ENCODE results near the gene TSPAN15. TPM values are rescaled to one million over a fixed set of nuclear protein-coding genes. Genes with fewer than 3 reads are reported as not detected.

Gene TSPAN15
- total RNA-seq, 3 donors from 2014 or later: 53.3 to 89.5 (median 65.0) TPM

DNA sequence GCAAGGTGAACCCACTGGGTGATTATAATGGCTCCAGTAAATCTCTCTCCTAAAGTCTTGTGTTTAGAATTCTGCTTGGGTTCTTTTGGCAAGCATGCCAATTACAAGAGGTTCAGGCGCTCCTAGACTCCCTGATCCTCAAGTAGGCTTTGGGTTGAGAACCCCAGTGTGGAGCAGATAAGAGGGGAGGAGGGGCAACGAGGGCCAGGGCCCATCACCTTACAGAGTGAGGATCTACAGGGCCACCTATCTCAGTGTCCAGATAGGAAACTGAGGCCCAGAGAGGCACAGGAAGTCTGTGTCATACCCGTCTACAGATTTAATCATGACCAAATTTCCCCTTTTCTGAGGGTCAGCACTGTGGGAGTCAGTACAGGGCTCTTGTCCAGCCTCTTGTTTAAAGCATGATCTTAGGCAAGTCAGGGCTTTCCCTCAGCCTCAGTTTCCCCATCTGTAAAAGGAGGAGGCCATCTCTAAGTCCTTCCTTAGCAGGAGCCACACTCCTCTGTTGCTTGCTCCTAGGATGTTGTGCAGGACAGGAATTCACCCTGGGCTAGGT is 39.0 kb upstream of the TSPAN15 start:
- no peak for TF ChIP-seq POLR2A (IDR thresholded peaks at IDR 0.05)
- TF ChIP-seq, protein P1, sequence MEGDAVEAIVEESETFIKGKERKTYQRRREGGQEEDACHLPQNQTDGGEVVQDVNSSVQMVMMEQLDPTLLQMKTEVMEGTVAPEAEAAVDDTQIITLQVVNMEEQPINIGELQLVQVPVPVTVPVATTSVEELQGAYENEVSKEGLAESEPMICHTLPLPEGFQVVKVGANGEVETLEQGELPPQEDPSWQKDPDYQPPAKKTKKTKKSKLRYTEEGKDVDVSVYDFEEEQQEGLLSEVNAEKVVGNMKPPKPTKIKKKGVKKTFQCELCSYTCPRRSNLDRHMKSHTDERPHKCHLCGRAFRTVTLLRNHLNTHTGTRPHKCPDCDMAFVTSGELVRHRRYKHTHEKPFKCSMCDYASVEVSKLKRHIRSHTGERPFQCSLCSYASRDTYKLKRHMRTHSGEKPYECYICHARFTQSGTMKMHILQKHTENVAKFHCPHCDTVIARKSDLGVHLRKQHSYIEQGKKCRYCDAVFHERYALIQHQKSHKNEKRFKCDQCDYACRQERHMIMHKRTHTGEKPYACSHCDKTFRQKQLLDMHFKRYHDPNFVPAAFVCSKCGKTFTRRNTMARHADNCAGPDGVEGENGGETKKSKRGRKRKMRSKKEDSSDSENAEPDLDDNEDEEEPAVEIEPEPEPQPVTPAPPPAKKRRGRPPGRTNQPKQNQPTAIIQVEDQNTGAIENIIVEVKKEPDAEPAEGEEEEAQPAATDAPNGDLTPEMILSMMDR (IDR thresholded peaks at IDR 0.05): no peak
- no peak for TF ChIP-seq POLR2AphosphoS5 (IDR thresholded peaks at IDR 0.05)
- H3K27ac ChIP-seq: no peak overlapping the region
- H3K9me3 ChIP-seq: no peaks in the 10 kb centered on the region
- H3K4me3 ChIP-seq: no peak overlapping the region
- no peak for DNase-seq (ENCODE audit: low spot score in 2 of 2)
- no peaks in the 10 kb centered on the region for H3K4me1 ChIP-seq
- H3K27me3 ChIP-seq: no peaks in the 10 kb centered on the region
- intact Hi-C loops (cut with DNase I; ENCODE audit: low total_unique reads): no loop called here
- no peaks in the 10 kb centered on the region for H3K36me3 ChIP-seq

DNA sequence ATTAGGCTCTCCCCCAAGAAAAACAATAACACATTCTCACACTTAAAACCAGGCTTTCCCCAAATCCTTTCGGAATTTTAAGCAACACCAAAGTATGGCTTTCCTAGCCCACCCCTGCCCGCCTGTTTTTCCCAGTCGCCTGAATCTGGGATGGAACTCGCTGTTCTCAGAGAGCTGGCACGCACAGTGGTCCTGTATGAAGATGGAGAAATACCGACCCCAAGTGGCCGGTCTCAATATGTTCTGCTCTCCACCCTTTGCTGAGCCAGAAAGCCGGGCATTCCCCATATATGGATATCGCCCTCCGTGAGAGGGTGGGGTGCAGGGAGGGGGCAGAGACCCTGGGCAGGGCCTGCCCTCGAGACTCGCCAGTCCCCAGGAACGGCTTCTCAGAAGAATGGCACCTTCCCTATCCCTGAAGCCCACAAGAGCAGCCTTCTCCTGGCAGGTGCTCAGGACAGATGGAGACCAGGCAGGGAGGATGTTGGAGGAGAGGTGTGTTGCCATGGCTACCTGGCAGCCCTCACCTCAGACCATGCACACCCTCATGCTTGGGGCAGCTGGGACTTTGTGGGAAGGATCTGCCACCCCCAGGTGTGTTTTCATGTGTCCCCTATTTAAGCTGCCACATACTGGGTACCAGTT is 37.9 kb upstream of the TSPAN15 start:
- Histone ChIP-seq H3K4me3 (no peak overlapping the region), H3K27me3 (no peaks in the 10 kb centered on the region), H3K36me3 (no peaks in the 10 kb centered on the region), H3K27ac (no peak overlapping the region), H3K9me3 (no peaks in the 10 kb centered on the region), H3K4me1 (no peaks in the 10 kb centered on the region)
- intact Hi-C loops (cut with DNase I; ENCODE audit: low total_unique reads): no loop called here
- TF ChIP-seq POLR2A (IDR thresholded peaks at IDR 0.05) (no peak), POLR2AphosphoS5 (IDR thresholded peaks at IDR 0.05) (no peak)
- TF ChIP-seq, protein P1 (IDR thresholded peaks at IDR 0.05): peak in 2 of 3 donors; percentile 38 to 59
- DNase-seq (ENCODE audit: low spot score in 2 of 2): peak in 1 of 2 donors; percentile 53

DNA sequence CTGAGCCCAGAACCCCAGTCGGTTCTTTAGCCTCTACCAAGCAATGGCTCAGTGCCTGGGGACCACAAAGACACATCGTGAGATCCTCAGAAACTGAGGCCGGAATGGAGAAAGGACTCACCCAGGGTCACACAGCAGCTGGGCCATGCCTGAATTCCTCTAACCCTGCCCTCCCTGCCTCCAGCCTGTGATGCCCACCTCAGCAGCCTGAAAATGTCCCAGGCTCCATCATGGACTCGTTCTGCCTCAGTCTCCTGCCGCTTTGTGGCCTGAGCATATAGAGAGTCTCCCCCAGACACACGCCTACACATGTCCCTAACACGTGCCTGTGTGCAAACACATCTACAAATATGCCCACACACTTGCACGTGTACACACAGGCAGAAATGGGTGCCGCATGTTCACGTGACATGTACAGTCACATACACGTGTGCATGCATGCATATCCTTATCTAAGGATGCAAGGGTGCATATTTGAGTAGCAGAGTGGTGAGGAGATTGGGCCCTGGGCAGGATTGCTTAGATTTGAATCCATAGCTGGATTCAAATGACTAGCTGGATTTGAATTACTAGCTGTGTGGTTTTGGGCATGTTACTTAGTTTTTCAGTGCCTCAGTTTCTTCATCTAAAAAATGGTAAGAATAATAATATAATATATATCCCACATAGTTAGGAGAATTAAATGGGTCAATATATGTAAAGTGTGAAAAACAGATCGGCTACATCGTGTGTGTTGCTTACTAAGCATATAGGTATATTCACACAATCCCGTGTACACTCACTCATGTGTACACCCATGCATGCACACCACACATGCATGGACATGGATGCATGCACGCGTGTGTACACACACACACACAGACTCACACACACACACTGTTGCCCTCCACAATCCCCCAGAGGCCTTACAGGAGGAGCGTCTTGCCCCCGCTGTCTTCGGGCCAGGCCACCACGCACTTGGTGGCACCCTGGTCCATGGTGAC is 36.9 kb upstream of the TSPAN15 start:
- Histone ChIP-seq H3K9me3 (no peaks in the 10 kb centered on the region), H3K27ac (no peak overlapping the region), H3K4me3 (no peak overlapping the region), H3K4me1 (no peaks in the 10 kb centered on the region), H3K27me3 (no peaks in the 10 kb centered on the region), H3K36me3 (no peaks in the 10 kb centered on the region)
- TF ChIP-seq POLR2A (IDR thresholded peaks at IDR 0.05): no peak
- TF ChIP-seq, protein P1 (IDR thresholded peaks at IDR 0.05): no peak
- TF ChIP-seq POLR2AphosphoS5 (IDR thresholded peaks at IDR 0.05): no peak
- intact Hi-C loops (cut with DNase I; ENCODE audit: low total_unique reads): no loop called here
- DNase-seq (ENCODE audit: low spot score in 2 of 2): no peak

DNA sequence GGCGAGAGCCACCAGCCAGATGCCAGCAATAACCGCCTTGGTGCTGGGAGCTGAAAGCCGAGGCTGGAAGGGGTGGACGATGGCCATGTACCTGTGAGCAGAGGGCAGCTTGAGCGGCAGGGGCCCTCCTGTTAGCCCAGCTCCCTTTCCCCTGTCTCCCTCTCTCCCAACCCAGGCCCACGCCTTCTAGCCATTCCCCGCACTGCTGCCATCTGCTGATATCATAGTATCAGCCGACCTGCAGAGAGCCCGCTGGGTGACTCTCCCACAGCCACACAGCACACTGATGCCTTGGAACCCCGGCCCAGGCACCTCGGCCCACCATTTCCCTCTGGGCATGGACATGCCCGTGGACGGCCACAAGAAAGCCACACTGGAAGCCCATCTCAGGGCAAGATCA is 36.2 kb upstream of the TSPAN15 start:
- H3K27me3 ChIP-seq: no peaks in the 10 kb centered on the region
- H3K9me3 ChIP-seq: no peaks in the 10 kb centered on the region
- H3K27ac ChIP-seq: no peak overlapping the region
- H3K4me1 ChIP-seq: no peaks in the 10 kb centered on the region
- intact Hi-C loops (cut with DNase I; ENCODE audit: low total_unique reads): no loop called here
- H3K4me3 ChIP-seq: no peak overlapping the region
- TF ChIP-seq, protein P1 (IDR thresholded peaks at IDR 0.05): no peak
- TF ChIP-seq POLR2A (IDR thresholded peaks at IDR 0.05) (no peak), POLR2AphosphoS5 (IDR thresholded peaks at IDR 0.05) (no peak)
- DNase-seq (ENCODE audit: low spot score in 2 of 2): no peak
- no peaks in the 10 kb centered on the region for H3K36me3 ChIP-seq

All from breast epithelium (tissue), 4 donors.